Lower leg skin (tissue), 4 donors: Measurements from ENCODE around the gene DDX41. TPM values are rescaled to one million over a fixed set of nuclear protein-coding genes. Genes with fewer than 3 reads are reported as not detected.
"Not testable (repeated sequence)": the region's sequence is repeated elsewhere in the genome, so short reads cannot be mapped to it uniquely, and the experiment has no call there.

Experiments
- DNase-seq, 2 donors: peaks; one replicate each; pipeline ENCODE4 v3.0.0-alpha.2; 2019; ENCODE audit warnings: low spot score in 2 of 2
- H3K4me3 ChIP-seq: fragments of 200-600 bp; sonication (generic); 2 replicates; pipeline ENCODE4 v1.5.1; 2017; ENCODE audit warnings: mild to moderate bottlenecking, low read depth; ENCODE audit not compliant: poor library complexity, severe bottlenecking
- POLR2A ChIP-seq, 2 donors: fragments of 450-650 bp; IDR thresholded peaks; one replicate each; pipeline ENCODE4 v1.6.1; 2016 to 2017; ENCODE audit warnings: antibody characterized with exemption in 2 of 2, mild to moderate bottlenecking in 1 of 2, moderate library complexity in 1 of 2
- WGBS, 2 donors: methylation state at CpG; one replicate each; pipeline ENCODE4 v1.1.5; 2018; 5-methylcytosine and 5-hydroxymethylcytosine counted together
- intact Hi-C: fragments of 100-400 bp; cut with DNase I; formaldehyde crosslinking; loops from one replicate; pipeline ENCODE4 v1.15.0; 2023; ENCODE audit warnings: low total_unique reads
- total RNA-seq, 4 donors: library from RNA; depleted of rRNA; stranded (reverse); fragments of >200 nt; gene quantifications; one replicate each; pipeline ENCODE4 v1.1.0, GENCODE V29; 2016
- TF ChIP-seq, protein P1 (sequence below), 3 donors: fragments of 450-650 bp; IDR thresholded peaks; one replicate each; pipeline ENCODE4 v1.5.1; 2016; ENCODE audit warnings: antibody characterized with exemption in 3 of 3, mild to moderate bottlenecking in 3 of 3, moderate library complexity in 2 of 3

DDX41 gene
- 100 to 1,000 TPM in 1 of 4 donors, 10 to 100 TPM in 3; 70.7 to 108 (median 88.6) TPM for total RNA-seq

GRCh38 chr5:177516601-177517568 lies at the start of gene DDX41:
Gene DDX41 (minus strand): TSS chr5:177516961. CDS start chr5:177516945, 16 bp downstream.
- 0 to 1% methylated on average over 73 to 91 of the region's 96 CpGs for WGBS, 2 donors
- TF ChIP-seq POLR2A (IDR thresholded peaks at IDR 0.05) = no peak
- TF ChIP-seq, protein P1, sequence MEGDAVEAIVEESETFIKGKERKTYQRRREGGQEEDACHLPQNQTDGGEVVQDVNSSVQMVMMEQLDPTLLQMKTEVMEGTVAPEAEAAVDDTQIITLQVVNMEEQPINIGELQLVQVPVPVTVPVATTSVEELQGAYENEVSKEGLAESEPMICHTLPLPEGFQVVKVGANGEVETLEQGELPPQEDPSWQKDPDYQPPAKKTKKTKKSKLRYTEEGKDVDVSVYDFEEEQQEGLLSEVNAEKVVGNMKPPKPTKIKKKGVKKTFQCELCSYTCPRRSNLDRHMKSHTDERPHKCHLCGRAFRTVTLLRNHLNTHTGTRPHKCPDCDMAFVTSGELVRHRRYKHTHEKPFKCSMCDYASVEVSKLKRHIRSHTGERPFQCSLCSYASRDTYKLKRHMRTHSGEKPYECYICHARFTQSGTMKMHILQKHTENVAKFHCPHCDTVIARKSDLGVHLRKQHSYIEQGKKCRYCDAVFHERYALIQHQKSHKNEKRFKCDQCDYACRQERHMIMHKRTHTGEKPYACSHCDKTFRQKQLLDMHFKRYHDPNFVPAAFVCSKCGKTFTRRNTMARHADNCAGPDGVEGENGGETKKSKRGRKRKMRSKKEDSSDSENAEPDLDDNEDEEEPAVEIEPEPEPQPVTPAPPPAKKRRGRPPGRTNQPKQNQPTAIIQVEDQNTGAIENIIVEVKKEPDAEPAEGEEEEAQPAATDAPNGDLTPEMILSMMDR (IDR thresholded peaks at IDR 0.05) = no peak

GRCh38 chr5:177565046-177565445 lies 48.3 kb upstream of the DDX41 start:
- 75 to 76% methylated on average over 8 of the region's 8 CpGs for WGBS, 2 donors
- DNase-seq = no peak
- intact Hi-C loops = no loop called here
- TF ChIP-seq, protein P1 (IDR thresholded peaks at IDR 0.05) = no peak
- no peak for TF ChIP-seq POLR2A (IDR thresholded peaks at IDR 0.05)
- no peak overlapping the region for H3K4me3 ChIP-seq

More at GRCh38 chr5:177516601-177517568, at the start of gene DDX41:
- peak; percentile 99 for DNase-seq
- intact Hi-C loops = no loop called here
- peak within 1 kb of the TSS; percentile 80 for H3K4me3 ChIP-seq

DNA sequence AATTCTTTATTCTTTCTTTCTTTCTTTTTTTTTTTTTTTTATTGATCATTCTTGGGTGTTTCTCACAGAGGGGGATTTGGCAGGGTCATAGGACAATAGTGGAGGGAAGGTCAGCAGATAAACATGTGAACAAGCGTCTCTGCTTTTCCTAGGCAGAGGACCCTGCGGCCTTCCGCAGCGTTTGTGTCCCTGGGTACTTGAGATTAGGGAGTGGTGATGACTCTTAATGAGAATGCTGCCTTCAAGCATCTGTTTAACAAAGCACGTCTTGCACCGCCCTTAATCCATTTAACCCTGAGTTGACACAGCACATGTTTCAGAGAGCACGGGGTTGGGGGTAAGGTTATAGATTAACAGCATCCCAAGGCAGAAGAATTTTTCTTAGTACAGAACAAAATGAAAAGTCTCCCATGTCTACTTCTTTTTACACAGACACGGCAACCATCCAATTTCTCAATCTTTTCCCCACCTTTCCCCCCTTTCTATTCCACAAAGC lies 42.7 kb upstream of the DDX41 start:
- not testable (repeated sequence) for H3K4me3 ChIP-seq, DNase-seq
- WGBS, 2 donors = 22 to 23% methylated on average over 8 of the region's 8 CpGs

DNA sequence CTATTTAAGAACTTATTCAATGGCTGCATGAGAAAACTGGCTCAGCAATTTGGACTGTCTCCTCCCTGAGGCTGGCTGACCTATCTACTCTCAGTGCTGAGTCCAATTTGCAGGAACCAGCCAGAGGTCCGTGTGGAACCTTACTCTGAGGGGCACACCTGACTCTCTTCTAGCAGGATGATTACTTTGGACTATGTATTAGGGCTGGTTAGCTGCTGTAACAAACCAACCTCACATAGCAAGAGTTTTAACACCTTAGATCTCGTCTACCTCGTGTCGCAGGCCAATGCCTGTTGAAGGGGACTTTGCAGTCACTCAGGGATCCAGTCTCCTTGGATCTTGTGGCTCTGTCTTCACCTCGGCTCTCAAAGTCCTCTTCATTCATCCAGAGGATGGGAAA lies 41.0 kb upstream of the DDX41 start:
- intact Hi-C loops = loop anchor here (5.0 kb wide), 1 partner anchor 575 kb away; the partner anchor contains the start of gene RMND5B
- 84 to 91% methylated on average over 5 of the region's 5 CpGs for WGBS, 2 donors
- DNase-seq = no peak
- TF ChIP-seq POLR2A (IDR thresholded peaks at IDR 0.05) = no peak
- TF ChIP-seq, protein P1 (IDR thresholded peaks at IDR 0.05) = no peak
- H3K4me3 ChIP-seq = no peak overlapping the region

More for the DNA sequence above, 42.7 kb upstream of the DDX41 start:
- intact Hi-C loops = loop anchor here (5.0 kb wide), 1 partner anchor 573 kb away; the partner anchor contains the start of gene RMND5B

- TF ChIP-seq, protein P1 (IDR thresholded peaks at IDR 0.05) = no peak
- no peak for TF ChIP-seq POLR2A (IDR thresholded peaks at IDR 0.05)
- intact Hi-C loops = loop anchor here (5.0 kb wide), 1 partner anchor 575 kb away; the partner anchor contains the start of gene RMND5B
- 44 to 48% methylated on average over 4 of the region's 4 CpGs for WGBS, 2 donors
- DNase-seq = no peak
- H3K4me3 ChIP-seq = no peak overlapping the region
Observed at GRCh38 chr5:177557041-177557647, 40.4 kb upstream of the DDX41 start.

DNA sequence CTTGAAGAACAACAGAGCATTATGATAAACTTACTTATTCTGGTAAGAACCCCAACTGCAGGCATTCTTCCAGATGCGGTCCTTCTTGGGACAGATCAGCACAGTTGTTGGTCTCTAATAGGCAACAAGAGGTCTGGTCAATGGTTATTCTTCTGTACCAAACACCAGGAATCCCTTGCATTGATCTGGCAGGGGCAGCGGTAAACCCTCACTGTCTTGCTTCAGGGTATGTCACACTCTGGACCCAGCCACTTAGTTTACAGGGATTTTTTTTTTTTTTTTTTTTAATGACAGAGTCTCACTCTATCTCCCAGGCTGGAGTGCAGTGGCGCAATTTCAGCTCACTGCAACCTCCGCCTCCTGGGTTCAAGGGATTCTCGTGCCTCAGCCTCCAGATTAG lies 38.9 kb upstream of the DDX41 start:
- WGBS, 2 donors = 94% methylated on average over 5 of the region's 5 CpGs
- no peak for TF ChIP-seq POLR2A (IDR thresholded peaks at IDR 0.05)
- TF ChIP-seq, protein P1 (IDR thresholded peaks at IDR 0.05) = no peak
- intact Hi-C loops = loop anchor here (5.0 kb wide), 1 partner anchor 577 kb away; the partner anchor contains the start of gene RMND5B

More for the DNA sequence above, 38.9 kb upstream of the DDX41 start:
- H3K4me3 ChIP-seq = no peak overlapping the region
- no peak for DNase-seq
